HUDEP-2 (cell line): ENCODE results near the gene PUM2.

ENCODE experiments used
- DNase-seq, 76 experiments: peaks; one replicate each; lab custom pipeline; 2025; ENCODE audit not compliant: unreplicated experiment in 76 of 76; lab: John Stamatoyannopoulos, UW

The PUM2 gene

GRCh38 chr2:20349513-20349921 is 1.1 kb downstream of the PUM2 start:
- DNase-seq = peak in 1 of 76 experiments; percentile 28

GRCh38 chr2:20348542-20348941 is 2.1 kb downstream of the PUM2 start:
- peak in 12 of 76 experiments; percentile 3 to 46 (median 19) for DNase-seq

- no peak for DNase-seq
Measured at GRCh38 chr2:20346565-20347381, 3.9 kb downstream of the PUM2 start.

GRCh38 chr2:20343128-20343527 is 7.5 kb downstream of the PUM2 start:
- DNase-seq = no peak

GRCh38 chr2:20339012-20339411 is 11.6 kb downstream of the PUM2 start:
- DNase-seq = no peak

GRCh38 chr2:20334605-20335203 is 15.9 kb downstream of the PUM2 start:
- DNase-seq = no peak

GRCh38 chr2:20333738-20334137 is 16.9 kb downstream of the PUM2 start:
- no peak for DNase-seq

- DNase-seq = no peak
Measured at GRCh38 chr2:20330192-20330591, 20.5 kb downstream of the PUM2 start.

GRCh38 chr2:20327370-20327769 is 23.3 kb downstream of the PUM2 start:
- DNase-seq = no peak

- peak in 44 of 76 experiments; percentile 7 to 70 (median 31) for DNase-seq
Measured at GRCh38 chr2:20326163-20326780, 24.4 kb downstream of the PUM2 start.

- DNase-seq = no peak
Measured at GRCh38 chr2:20322527-20323300, 27.9 kb downstream of the PUM2 start.

GRCh38 chr2:20317690-20318089 is 33.0 kb downstream of the PUM2 start:
- no peak for DNase-seq

- peak in 1 of 76 experiments; percentile 15 for DNase-seq
Measured at GRCh38 chr2:20317197-20317596, 33.4 kb downstream of the PUM2 start.

- peak in 42 of 76 experiments; percentile 2 to 85 (median 44) for DNase-seq
Measured at GRCh38 chr2:20314562-20315501, 35.8 kb downstream of the PUM2 start.

GRCh38 chr2:20313659-20314058 is 37.0 kb downstream of the PUM2 start:
- peak in 2 of 76 experiments; percentile 7 to 22 for DNase-seq

GRCh38 chr2:20309001-20309400 is 41.6 kb downstream of the PUM2 start:
- DNase-seq = no peak

GRCh38 chr2:20307311-20307710 is 43.3 kb downstream of the PUM2 start:
- no peak for DNase-seq

- no peak for DNase-seq
Measured at GRCh38 chr2:20304411-20304810, 46.2 kb downstream of the PUM2 start.

- no peak for DNase-seq
Measured at GRCh38 chr2:20303966-20304365, 46.7 kb downstream of the PUM2 start.

- no peak for DNase-seq
Measured at GRCh38 chr2:20302019-20302418, 48.6 kb downstream of the PUM2 start.
